ENCODE measurements around the gene MYOF. TPM values are rescaled to one million over a fixed set of nuclear protein-coding genes. Genes with fewer than 3 reads are reported as not detected.
"Not testable (repeated sequence)": the region's sequence is repeated elsewhere in the genome, so short reads cannot be mapped to it uniquely, and the experiment has no call there.

MYOF gene
- total RNA-seq, 1 experiment from 2014 or later = 376 TPM

DNA sequence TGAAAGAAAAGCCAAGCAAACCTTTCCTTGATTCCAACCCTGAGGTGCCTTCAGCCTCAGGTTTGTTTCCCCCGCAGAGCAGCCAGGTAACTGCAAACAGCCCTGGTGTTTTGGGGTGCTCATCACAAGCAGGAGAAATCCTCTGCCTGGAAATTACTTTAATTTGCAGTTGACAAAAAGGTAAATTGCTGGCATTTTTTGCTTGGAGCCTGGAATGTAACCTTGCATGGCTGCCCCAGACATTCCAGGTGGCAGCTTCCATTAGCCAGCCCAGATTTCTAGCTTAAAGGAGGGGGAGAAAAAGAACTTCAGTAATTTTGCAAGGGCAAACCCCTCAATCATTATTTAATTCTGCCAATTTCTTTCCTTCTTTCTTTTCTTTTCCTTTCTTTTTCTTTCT lies 194.4 kb downstream of the MYOF start:
- Histone ChIP-seq H3K36me3 (ENCODE audit: control insufficient read depth, insufficient read depth, low read length) (no peaks in the 10 kb centered on the region), H3K4me3 (ENCODE audit: low read depth in 2 of 2, low read length in 2 of 2) (no peak overlapping the region), H3K9me3 (ENCODE audit: control insufficient read depth, insufficient read depth, low read depth, low read length) (no peaks in the 10 kb centered on the region), H3K27ac (ENCODE audit: low read length) (no peak overlapping the region), H3K4me1 (ENCODE audit: control insufficient read depth, insufficient read depth, low read length) (0 out of 2 replicates have a peak, but pooled peaks cover 9% of the 10 kb centered on the region), H3K27me3 (ENCODE audit: control insufficient read depth, insufficient read depth, low read length) (no peaks in the 10 kb centered on the region)
- ChIA-PET CTCF (interaction anchor here (0.7 to 1.7 kb wide), 3 partner anchors 172 to 207 kb away, joined by 6 to 15 read pairs (median 11); no protein-coding TSS in a partner anchor), POLR2A (interaction anchor here (0.6 to 0.7 kb wide), 2 partner anchors 190 to 445 kb away, joined by 3 to 9 read pairs; no protein-coding TSS in a partner anchor)
- in situ Hi-C loops (cut with HindIII; ENCODE audit: low pct_unique_long_range_greater_than_20kb, low sequenced_read_pairs) (no loop called here), intact Hi-C loops (cut with micrococcal nuclease; ENCODE audit: unreplicated experiment) (loop anchor here (2.0 to 10.0 kb wide), 3 partner anchors 173 to 395 kb away; no protein-coding TSS in a partner anchor)
- ATAC-seq = no peak
- no TSS peak for BruUV-seq (replicated peaks)
- no peak for TF ChIP-seq SIN3A (IDR thresholded peaks at IDR 0.05; ENCODE audit: borderline replicate concordance, insufficient read depth, low read depth, low read length)
- TF ChIP-seq TCF7L2 (IDR thresholded peaks at IDR 0.05; ENCODE audit: low read depth, low read length) = no peak
- TF ChIP-seq POLR2AphosphoS5 (IDR thresholded peaks at IDR 0.05; ENCODE audit: low read depth, low read length) = no peak
- TF ChIP-seq, protein P1, sequence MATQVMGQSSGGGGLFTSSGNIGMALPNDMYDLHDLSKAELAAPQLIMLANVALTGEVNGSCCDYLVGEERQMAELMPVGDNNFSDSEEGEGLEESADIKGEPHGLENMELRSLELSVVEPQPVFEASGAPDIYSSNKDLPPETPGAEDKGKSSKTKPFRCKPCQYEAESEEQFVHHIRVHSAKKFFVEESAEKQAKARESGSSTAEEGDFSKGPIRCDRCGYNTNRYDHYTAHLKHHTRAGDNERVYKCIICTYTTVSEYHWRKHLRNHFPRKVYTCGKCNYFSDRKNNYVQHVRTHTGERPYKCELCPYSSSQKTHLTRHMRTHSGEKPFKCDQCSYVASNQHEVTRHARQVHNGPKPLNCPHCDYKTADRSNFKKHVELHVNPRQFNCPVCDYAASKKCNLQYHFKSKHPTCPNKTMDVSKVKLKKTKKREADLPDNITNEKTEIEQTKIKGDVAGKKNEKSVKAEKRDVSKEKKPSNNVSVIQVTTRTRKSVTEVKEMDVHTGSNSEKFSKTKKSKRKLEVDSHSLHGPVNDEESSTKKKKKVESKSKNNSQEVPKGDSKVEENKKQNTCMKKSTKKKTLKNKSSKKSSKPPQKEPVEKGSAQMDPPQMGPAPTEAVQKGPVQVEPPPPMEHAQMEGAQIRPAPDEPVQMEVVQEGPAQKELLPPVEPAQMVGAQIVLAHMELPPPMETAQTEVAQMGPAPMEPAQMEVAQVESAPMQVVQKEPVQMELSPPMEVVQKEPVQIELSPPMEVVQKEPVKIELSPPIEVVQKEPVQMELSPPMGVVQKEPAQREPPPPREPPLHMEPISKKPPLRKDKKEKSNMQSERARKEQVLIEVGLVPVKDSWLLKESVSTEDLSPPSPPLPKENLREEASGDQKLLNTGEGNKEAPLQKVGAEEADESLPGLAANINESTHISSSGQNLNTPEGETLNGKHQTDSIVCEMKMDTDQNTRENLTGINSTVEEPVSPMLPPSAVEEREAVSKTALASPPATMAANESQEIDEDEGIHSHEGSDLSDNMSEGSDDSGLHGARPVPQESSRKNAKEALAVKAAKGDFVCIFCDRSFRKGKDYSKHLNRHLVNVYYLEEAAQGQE (IDR thresholded peaks at IDR 0.05; ENCODE audit: insufficient read depth in 1 of 2, low read depth in 2 of 2, low read length in 1 of 2) = no peak
- TF ChIP-seq, protein P2, sequence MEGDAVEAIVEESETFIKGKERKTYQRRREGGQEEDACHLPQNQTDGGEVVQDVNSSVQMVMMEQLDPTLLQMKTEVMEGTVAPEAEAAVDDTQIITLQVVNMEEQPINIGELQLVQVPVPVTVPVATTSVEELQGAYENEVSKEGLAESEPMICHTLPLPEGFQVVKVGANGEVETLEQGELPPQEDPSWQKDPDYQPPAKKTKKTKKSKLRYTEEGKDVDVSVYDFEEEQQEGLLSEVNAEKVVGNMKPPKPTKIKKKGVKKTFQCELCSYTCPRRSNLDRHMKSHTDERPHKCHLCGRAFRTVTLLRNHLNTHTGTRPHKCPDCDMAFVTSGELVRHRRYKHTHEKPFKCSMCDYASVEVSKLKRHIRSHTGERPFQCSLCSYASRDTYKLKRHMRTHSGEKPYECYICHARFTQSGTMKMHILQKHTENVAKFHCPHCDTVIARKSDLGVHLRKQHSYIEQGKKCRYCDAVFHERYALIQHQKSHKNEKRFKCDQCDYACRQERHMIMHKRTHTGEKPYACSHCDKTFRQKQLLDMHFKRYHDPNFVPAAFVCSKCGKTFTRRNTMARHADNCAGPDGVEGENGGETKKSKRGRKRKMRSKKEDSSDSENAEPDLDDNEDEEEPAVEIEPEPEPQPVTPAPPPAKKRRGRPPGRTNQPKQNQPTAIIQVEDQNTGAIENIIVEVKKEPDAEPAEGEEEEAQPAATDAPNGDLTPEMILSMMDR (IDR thresholded peaks at IDR 0.05) = no peak
- DNase-seq (ENCODE audit: low read depth, low spot score) = no peak

DNA sequence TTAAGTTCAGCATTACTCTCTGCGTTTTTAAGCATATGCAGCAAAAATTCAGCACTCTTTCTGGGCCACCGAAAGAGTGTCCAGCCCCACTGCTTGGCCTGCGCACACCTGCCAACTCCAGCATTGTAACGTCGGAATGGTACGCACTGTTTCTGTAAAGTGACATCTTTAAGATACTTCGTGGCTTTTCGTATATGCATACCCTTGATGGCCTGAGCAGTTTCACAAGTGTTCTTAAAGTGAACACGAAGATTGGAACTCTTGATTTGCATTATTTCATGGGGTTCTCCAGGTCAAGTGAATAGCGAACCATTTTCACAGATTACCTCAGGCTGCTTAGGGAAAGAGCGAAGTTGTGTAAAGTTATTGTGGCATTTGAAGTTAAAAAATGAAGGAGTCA lies 197.9 kb downstream of the MYOF start:
- in situ Hi-C loops (cut with HindIII; ENCODE audit: low pct_unique_long_range_greater_than_20kb, low sequenced_read_pairs) = not testable (repeated sequence)
- POLR2A ChIA-PET = interaction anchor here (0.6 kb wide), 1 partner anchor 107 kb away, joined by 3 read pairs; no protein-coding TSS in a partner anchor

DNA sequence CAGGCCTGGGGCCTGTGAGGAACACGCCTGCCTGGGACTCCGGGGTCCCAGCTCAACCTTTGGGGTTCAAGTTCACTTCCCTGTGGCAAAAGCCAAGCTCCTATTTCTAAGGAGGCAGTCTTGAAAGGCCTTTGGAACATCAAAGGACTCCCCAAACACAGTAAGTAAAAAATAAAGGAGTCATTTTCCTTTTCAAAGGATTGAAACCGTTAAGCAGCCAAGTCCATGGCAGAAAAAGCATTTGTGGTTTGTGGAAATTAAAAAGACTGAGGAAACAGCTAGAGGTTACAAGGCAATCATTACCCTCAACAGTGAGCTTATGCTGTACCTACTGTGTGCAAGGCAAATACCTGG lies 200.8 kb downstream of the MYOF start:
- H3K27me3 ChIP-seq (ENCODE audit: control insufficient read depth, insufficient read depth, low read length) = no peaks in the 10 kb centered on the region
- BruUV-seq (replicated peaks) = no TSS peak
- TF ChIP-seq, protein P2 (IDR thresholded peaks at IDR 0.05) = no peak
- TF ChIP-seq, protein P1 (IDR thresholded peaks at IDR 0.05; ENCODE audit: insufficient read depth in 1 of 2, low read depth in 2 of 2, low read length in 1 of 2) = no peak
- TF ChIP-seq TCF7L2 (IDR thresholded peaks at IDR 0.05; ENCODE audit: low read depth, low read length) = no peak
- TF ChIP-seq SIN3A (IDR thresholded peaks at IDR 0.05; ENCODE audit: borderline replicate concordance, insufficient read depth, low read depth, low read length) = no peak
- POLR2A ChIA-PET = interaction anchor here (0.5 kb wide), 1 partner anchor 244 kb away, joined by 7 read pairs; no protein-coding TSS in a partner anchor
- in situ Hi-C loops (cut with HindIII; ENCODE audit: low pct_unique_long_range_greater_than_20kb, low sequenced_read_pairs) (no loop called here), intact Hi-C loops (cut with micrococcal nuclease; ENCODE audit: unreplicated experiment) (loop anchor here (10.0 kb wide), 1 partner anchor 167 kb away; no protein-coding TSS in a partner anchor)
- H3K4me3 ChIP-seq (ENCODE audit: low read depth in 2 of 2, low read length in 2 of 2) = no peak overlapping the region
- H3K9me3 ChIP-seq (ENCODE audit: control insufficient read depth, insufficient read depth, low read depth, low read length) = no peaks in the 10 kb centered on the region
- H3K4me1 ChIP-seq (ENCODE audit: control insufficient read depth, insufficient read depth, low read length) = no peaks in the 10 kb centered on the region
- CTCF ChIA-PET = no interaction called here
- DNase-seq (ENCODE audit: low read depth, low spot score) (no peak), ATAC-seq (no peak)
- no peaks in the 10 kb centered on the region for H3K36me3 ChIP-seq (ENCODE audit: control insufficient read depth, insufficient read depth, low read length)
- H3K27ac ChIP-seq (ENCODE audit: low read length) = no peak overlapping the region

More for the DNA sequence above, 197.9 kb downstream of the MYOF start:
- ATAC-seq; H3K9me3 ChIP-seq (ENCODE audit: control insufficient read depth, insufficient read depth, low read depth, low read length); H3K27ac ChIP-seq (ENCODE audit: low read length); BruUV-seq (replicated peaks); H3K4me3 ChIP-seq (ENCODE audit: low read depth in 2 of 2, low read length in 2 of 2); H3K4me1 ChIP-seq (ENCODE audit: control insufficient read depth, insufficient read depth, low read length); H3K36me3 ChIP-seq (ENCODE audit: control insufficient read depth, insufficient read depth, low read length); H3K27me3 ChIP-seq (ENCODE audit: control insufficient read depth, insufficient read depth, low read length); CTCF ChIA-PET; DNase-seq (ENCODE audit: low read depth, low spot score): not testable (repeated sequence)
- intact Hi-C loops (cut with micrococcal nuclease; ENCODE audit: unreplicated experiment) = loop anchor here (10.0 kb wide), 1 partner anchor 169 kb away; no protein-coding TSS in a partner anchor
